GM12878 (cell line): ENCODE results near the gene IFITM1. TPM values are rescaled to one million over a fixed set of nuclear protein-coding genes. Genes with fewer than 3 reads are reported as not detected.

Experiments
- ATAC-seq: fragments of 200-7000 bp; cut with Tn5 transposase; 3 replicates; pipeline ENCODE4 v1.9.1; 2020; ENCODE audit warnings: mild to moderate bottlenecking, moderate library complexity
- BruUV-seq: library from RNA; stranded (reverse); fragments of 400-500 nt; replicated peaks from 2 replicates; lab custom pipeline; 2021; lab: Mats Ljungman, UMichigan
- CTCF ChIA-PET: fragments of 300-600 bp; sonication (Branson Sonifier 250); formaldehyde crosslinking; extraction: SDS; loops from one replicate; lab custom pipeline; 2021; ENCODE audit warnings: inconsistent platforms; lab: Yijun Ruan, JAX
- POLR2A ChIA-PET: fragments of 350-600 bp; formaldehyde crosslinking; extraction: SDS; loops from one replicate; lab custom pipeline; 2021; ENCODE audit warnings: inconsistent platforms; lab: Charles Lee
- RAD21 ChIA-PET: fragments of 300-600 bp; sonication (Branson Sonifier 250); formaldehyde crosslinking; loops from one replicate; lab custom pipeline; 2023; ENCODE audit warnings: antibody characterized with exemption; ENCODE audit not compliant: unreplicated experiment; lab: Charles Lee
- SMC1A ChIA-PET: fragments of 300-600 bp; sonication (Branson Sonifier 250); formaldehyde crosslinking; loops from one replicate; lab custom pipeline; 2023; ENCODE audit not compliant: unreplicated experiment, uncharacterized antibody; lab: Charles Lee
- DNase-seq: peaks from one replicate; pipeline ENCODE4 v3.0.0-alpha.2; 2011; ENCODE audit warnings: low read depth, low spot score
- FAIRE-seq: peaks from 3 replicates; lab custom pipeline; 2011; peaks lifted over from hg19 to GRCh38; lab: Jason Lieb, UNC
- H2AFZ ChIP-seq: 2 replicates; pipeline ENCODE4 v1.6.0; 2011; ENCODE audit warnings: low read depth, low read length, control low read depth; ENCODE audit not compliant: control insufficient read depth
- H3K27ac ChIP-seq: 2 replicates; pipeline ENCODE4 v1.5.1; 2011; ENCODE audit warnings: control low read depth; ENCODE audit not compliant: control insufficient read depth, insufficient read depth
- H3K27me3 ChIP-seq, 2 experiments: replicated peaks in 1 of 2; 2 replicates each; pipeline versions ENCODE4 v1.6.0 to v1.6.1; 2011; ENCODE audit warnings: low read length in 1 of 2; ENCODE audit not compliant: control insufficient read depth in 2 of 2, insufficient read depth in 2 of 2
- H3K36me3 ChIP-seq, 2 experiments: 2 replicates each; pipeline ENCODE4 v1.5.1; 2011; ENCODE audit warnings: low read length in 1 of 2; ENCODE audit not compliant: control insufficient read depth in 2 of 2, insufficient read depth in 2 of 2
- H3K4me1 ChIP-seq: 2 replicates; pipeline ENCODE4 v1.6.1; 2011; ENCODE audit warnings: mild to moderate bottlenecking, low read length, moderate library complexity, mixed read lengths; ENCODE audit not compliant: control insufficient read depth, insufficient read depth
- H3K4me2 ChIP-seq: 2 replicates; pipeline ENCODE4 v1.6.0; 2011; ENCODE audit warnings: control low read depth; ENCODE audit not compliant: control insufficient read depth, insufficient read depth
- H3K4me3 ChIP-seq: fragments of 200-600 bp; sonication (generic); 2 replicates; pipeline ENCODE4 v1.5.1; 2016
- H3K79me2 ChIP-seq: 2 replicates; pipeline ENCODE4 v1.6.0; 2011; ENCODE audit warnings: low read length; ENCODE audit not compliant: control insufficient read depth, insufficient read depth
- H3K9ac ChIP-seq: 2 replicates; pipeline ENCODE4 v1.8.0; 2011; ENCODE audit warnings: low read length, control low read depth, mixed read lengths; ENCODE audit not compliant: control insufficient read depth, insufficient read depth
- H3K9me3 ChIP-seq: replicated peaks from 3 replicates; pipeline ENCODE4 v1.5.1; 2011; ENCODE audit warnings: mild to moderate bottlenecking, low read length; ENCODE audit not compliant: control insufficient read depth, insufficient read depth
- H4K20me1 ChIP-seq: 2 replicates; pipeline ENCODE4 v1.6.0; 2011; ENCODE audit not compliant: control insufficient read depth, insufficient read depth
- BHLHE40 ChIP-seq, 2 experiments: fragments of 450-650 bp in 1 of 2; IDR thresholded peaks; 2 replicates each; pipeline ENCODE4 v1.6.1; 2011 to 2017; ENCODE audit warnings: low read depth in 2 of 2, borderline replicate concordance in 1 of 2, improper control_type of control experiment in 1 of 2, low read length in 1 of 2, mild to moderate bottlenecking in 1 of 2
- HDAC2 ChIP-seq: fragments of 200-600 bp; sonication (generic); IDR thresholded peaks from 2 replicates; pipeline ENCODE4 v1.6.1; 2017
- HDGF ChIP-seq: fragments of 450-650 bp; IDR thresholded peaks from 2 replicates; pipeline ENCODE4 v1.6.1; 2016; ENCODE audit warnings: antibody characterized with exemption
- IRF3 ChIP-seq: fragments of 450-650 bp; IDR thresholded peaks from 2 replicates; pipeline ENCODE4 v1.6.1; 2014; ENCODE audit warnings: mild to moderate bottlenecking
- KLF5 ChIP-seq: fragments of 450-650 bp; IDR thresholded peaks from 2 replicates; pipeline ENCODE4 v1.6.1; 2014; ENCODE audit warnings: mild to moderate bottlenecking; ENCODE audit not compliant: partially characterized antibody
- MTA2 ChIP-seq: fragments of 450-650 bp; IDR thresholded peaks from 2 replicates; pipeline ENCODE4 v1.6.1; 2016; ENCODE audit warnings: low read depth, mild to moderate bottlenecking, moderate library complexity
- POLR2A ChIP-seq: IDR thresholded peaks from 2 replicates; pipeline ENCODE4 v1.6.1; 2011; ENCODE audit warnings: low read depth, mild to moderate bottlenecking, low read length
- SRF ChIP-seq, 2 experiments: IDR thresholded peaks; 2 replicates each; pipeline ENCODE4 v1.6.1; 2011; ENCODE audit warnings: low read depth in 2 of 2, low read length in 2 of 2, mild to moderate bottlenecking in 1 of 2, moderate library complexity in 1 of 2
- WGBS: methylation state at CpG from one replicate; pipeline ENCODE4 v1.1.6; 2016; ENCODE audit warnings: low lambda C conversion rate; ENCODE audit not compliant: insufficient replicate concordance, insufficient coverage; ENCODE audit errors: missing lambda C conversion rate; 5-methylcytosine and 5-hydroxymethylcytosine counted together
- in situ Hi-C: fragments of 300-500 bp; cut with MboI; formaldehyde crosslinking; loops from 9 replicates; pipeline ENCODE4 v1.14.3; 2018; ENCODE audit warnings: mixed read lengths
- intact Hi-C: fragments of 100-400 bp; cut with micrococcal nuclease; formaldehyde crosslinking; loops from one replicate; pipeline ENCODE4 v1.14.2; 2022; ENCODE audit not compliant: unreplicated experiment
- polyA plus RNA-seq, 11 experiments: library from polyadenylated mRNA; depleted of rRNA in 4 of 11; unstranded in 6 of 11; stranded (reverse) in 5 of 11; fragments of >200 nt; fragmentation: Nextera tagmentation in 4 of 11; fragmentation: Illumina TruSeq in 1 of 11; extraction: Ambion mirVana in 4 of 11; extraction: Trizol in 1 of 11; gene quantifications; 1 replicate in 1 of 11; 2 replicates in 10 of 11; pipeline versions ENCODE4 v1.2.1 to v1.2.3, GENCODE V29; 2011 to 2016; ENCODE audit warnings: inconsistent platforms in 2 of 11, missing spikeins in 2 of 11, low read depth in 1 of 11
- total RNA-seq, 4 experiments: library from RNA; depleted of rRNA in 3 of 4; stranded (reverse); fragments of >200 nt in 3 of 4; fragmentation: Illumina TruSeq in 1 of 4; extraction: Trizol in 1 of 4; gene quantifications; 2 replicates each; pipeline versions ENCODE4 v1.2.1 to v1.2.3, GENCODE V29; 2013 to 2021

Gene IFITM1
- total and polyA plus RNA-seq, 10 of the 15 experiments (the other 5 are each of a cell fraction or from before 2014, with no cell fraction given), result 396 to 2,788 (median 607) TPM

DNA sequence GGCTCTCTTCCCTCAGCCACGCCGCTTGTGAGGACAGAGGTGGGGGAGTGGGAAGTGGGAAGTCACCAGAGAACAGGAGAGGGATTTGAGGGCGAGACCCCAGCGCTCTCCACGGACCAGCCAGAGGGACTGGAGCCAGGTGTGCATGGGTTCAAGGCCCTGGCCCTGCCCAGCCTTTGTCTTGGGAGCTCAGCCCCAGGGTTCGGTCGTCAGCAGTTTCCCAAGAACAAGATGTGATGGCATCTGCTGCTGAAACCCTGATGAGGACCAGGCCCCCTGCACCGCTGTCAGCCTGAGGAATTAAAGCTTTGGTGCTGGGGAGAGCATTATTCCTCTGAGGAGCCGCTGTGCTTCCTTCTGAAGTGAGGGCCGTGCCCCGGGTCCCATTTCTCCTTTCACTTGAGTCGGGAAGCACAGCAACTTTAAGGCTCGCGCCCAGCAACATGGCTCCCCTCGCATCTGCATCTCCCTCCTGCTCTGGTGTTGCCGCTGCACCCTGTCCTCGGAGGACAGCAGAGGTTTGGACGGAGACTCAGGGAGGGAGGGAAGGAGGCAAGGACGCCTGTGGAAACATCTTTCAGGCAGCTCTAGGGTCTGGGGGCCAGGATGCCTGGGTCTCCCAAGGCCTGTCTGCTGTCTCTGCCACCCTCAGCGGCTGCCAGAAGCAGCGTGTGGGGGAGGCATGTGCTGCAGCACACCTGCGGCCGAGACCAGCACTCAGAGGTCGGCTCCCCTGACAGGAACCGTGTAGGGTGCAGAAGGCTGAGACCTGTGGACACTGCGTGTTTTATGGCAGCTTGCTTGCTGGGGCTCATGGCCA, 18.3 kb upstream of the IFITM1 start:
- no peak for ATAC-seq
- RAD21 ChIA-PET, result interaction anchor here (0.8 kb wide), 1 partner anchor 10 kb away, joined by 3 read pairs; no protein-coding TSS in a partner anchor
- TF ChIP-seq IRF3, result no peak
- TF ChIP-seq POLR2A, result peak; percentile 6; the same call in 1 of the 2 replicates
- H3K27me3 ChIP-seq, result no peaks in the 10 kb centered on the region; a peak in 1 of 4 replicates
- no peak overlapping the region for H3K4me3 ChIP-seq
- FAIRE-seq, result no peak
- BruUV-seq, result no TSS peak
- H3K36me3 ChIP-seq, result no peaks in the 10 kb centered on the region
- no peaks in the 10 kb centered on the region for H3K4me1 ChIP-seq
- POLR2A ChIA-PET, result no interaction called here
- H3K79me2 ChIP-seq, result no peaks in the 10 kb centered on the region
- CTCF ChIA-PET, result no interaction called here
- in situ Hi-C loops, result no loop called here
- H3K9ac ChIP-seq, result no peak overlapping the region
- no peak overlapping the region for H3K27ac ChIP-seq
- H2AFZ ChIP-seq, result no peak overlapping the region
- WGBS, result 87% methylated on average over 26 of the region's 26 CpGs
- SMC1A ChIA-PET, result interaction anchor here (1.2 to 1.5 kb wide), 3 partner anchors 10 to 35 kb away, joined by 3 read pairs; no protein-coding TSS in a partner anchor
- H3K9me3 ChIP-seq, result no peaks in the 10 kb centered on the region
- DNase-seq, result no peak
- H4K20me1 ChIP-seq, result no peaks in the 10 kb centered on the region
- intact Hi-C loops, result no loop called here
- H3K4me2 ChIP-seq, result no peak overlapping the region

GRCh38 chr11:296171-297050, 17.4 kb upstream of the IFITM1 start:
- no TSS peak for BruUV-seq
- TF ChIP-seq HDAC2, result no peak
- peak; percentile 10 for TF ChIP-seq POLR2A
- TF ChIP-seq MTA2, result no peak
- no peak for TF ChIP-seq SRF (IDR thresholded peaks at IDR 0.05; ENCODE audit: low read depth in 2 of 2, low read length in 2 of 2)
- no peak for TF ChIP-seq KLF5
- peak in 1 of 2 experiments; percentile 26; a peak in 1 of 4 replicates for TF ChIP-seq BHLHE40 (IDR thresholded peaks at IDR 0.05; ENCODE audit: borderline replicate concordance in 1 of 2, low read depth in 2 of 2, low read length in 1 of 2)
- TF ChIP-seq HDGF, result no peak
- in situ Hi-C loops, result no loop called here
- no peak overlapping the region for H3K27ac ChIP-seq
- no peaks in the 10 kb centered on the region for H3K9me3 ChIP-seq
- CTCF ChIA-PET, result no interaction called here
- ATAC-seq (no peak), DNase-seq (no peak), FAIRE-seq (no peak)
- no peak overlapping the region for H3K4me2 ChIP-seq
- RAD21 ChIA-PET, result no interaction called here
- no peak overlapping the region for H3K9ac ChIP-seq
- WGBS, result 70% methylated on average over 34 of the region's 35 CpGs
- intact Hi-C loops, result no loop called here
- H2AFZ ChIP-seq, result no peak overlapping the region
- no peak overlapping the region for H3K4me3 ChIP-seq
- SMC1A ChIA-PET, result interaction anchor here (1.5 kb wide), 1 partner anchor 30 kb away, joined by 3 read pairs; no protein-coding TSS in a partner anchor
- no peaks in the 10 kb centered on the region for H4K20me1 ChIP-seq
- no peaks in the 10 kb centered on the region; a peak in 1 of 4 replicates for H3K27me3 ChIP-seq
- no peaks in the 10 kb centered on the region for H3K4me1 ChIP-seq
- H3K36me3 ChIP-seq, result no peaks in the 10 kb centered on the region
- POLR2A ChIA-PET, result no interaction called here
- H3K79me2 ChIP-seq, result no peaks in the 10 kb centered on the region
